Common myeloid progenitor, CD34-positive (primary cell): ENCODE results near the gene EIF4A3.

ENCODE experiments used
- CTCF ChIA-PET: fragments of 350-600 bp; sonication (Branson Sonifier 250); formaldehyde crosslinking; loops from one replicate; lab custom pipeline; 2021; ENCODE audit warnings: antibody characterized with exemption; lab: Charles Lee
- POLR2A ChIA-PET: fragments of 350-600 bp; sonication (Branson Sonifier 250); formaldehyde crosslinking; loops from one replicate; lab custom pipeline; 2021; ENCODE audit warnings: antibody characterized with exemption; lab: Charles Lee
- DNase-seq, 3 donors: peaks; one replicate each; pipeline versions ENCODE4 v3.0.0 to v3.0.0-alpha.2; 2013
- H3K27ac ChIP-seq, 2 experiments: 1 replicate in 1 of 2; 2 replicates in 1 of 2; pipeline ENCODE4 v1.7.0; 2013; ENCODE audit warnings: inconsistent platforms in 2 of 2, low read length in 2 of 2, mild to moderate bottlenecking in 2 of 2, low read depth in 1 of 2, moderate library complexity in 1 of 2; ENCODE audit not compliant: severe bottlenecking in 2 of 2, insufficient read depth in 1 of 2, poor library complexity in 1 of 2
- H3K27me3 ChIP-seq, 5 experiments: replicated peaks in 2 of 5; 1 replicate in 3 of 5; 2 replicates in 2 of 5; pipeline versions ENCODE4 v1.6.1 to v1.7.0; 2013; ENCODE audit warnings: low read length in 4 of 5, mild to moderate bottlenecking in 2 of 5, moderate library complexity in 2 of 5, inconsistent platforms in 1 of 5; ENCODE audit not compliant: insufficient read depth in 5 of 5, control insufficient read depth in 4 of 5
- H3K36me3 ChIP-seq, 4 experiments: 1 replicate in 2 of 4; 2 replicates in 2 of 4; pipeline versions ENCODE4 v1.6.1 to v1.7.0; 2013; ENCODE audit warnings: low read length in 3 of 4, control low read depth in 1 of 4, mild to moderate bottlenecking in 1 of 4; ENCODE audit not compliant: control insufficient read depth in 4 of 4, insufficient read depth in 4 of 4
- H3K4me1 ChIP-seq, 4 experiments: 1 replicate in 3 of 4; 2 replicates in 1 of 4; pipeline versions ENCODE4 v1.6.1 to v1.7.1; 2013; ENCODE audit warnings: low read length in 3 of 4, mild to moderate bottlenecking in 3 of 4, control low read depth in 1 of 4, inconsistent platforms in 1 of 4, moderate library complexity in 1 of 4; ENCODE audit not compliant: control insufficient read depth in 4 of 4, insufficient read depth in 4 of 4; ENCODE audit errors: control extremely low read depth in 1 of 4
- H3K4me3 ChIP-seq, 7 experiments: 1 replicate in 4 of 7; 2 replicates in 3 of 7; pipeline versions ENCODE4 v1.5.1 to v1.7.0; 2013; ENCODE audit warnings: mild to moderate bottlenecking in 7 of 7, low read length in 6 of 7, moderate library complexity in 6 of 7, inconsistent platforms in 2 of 7, low read depth in 2 of 7, control low read depth in 1 of 7; ENCODE audit not compliant: insufficient read depth in 4 of 7, control insufficient read depth in 1 of 7; ENCODE audit errors: extremely low read depth in 1 of 7
- H3K9me3 ChIP-seq, 5 experiments: 1 replicate in 4 of 5; 2 replicates in 1 of 5; pipeline versions ENCODE4 v1.6.1 to v1.7.1; 2013; ENCODE audit warnings: low read length in 4 of 5, mild to moderate bottlenecking in 2 of 5, inconsistent platforms in 1 of 5, low read depth in 1 of 5, moderate library complexity in 1 of 5; ENCODE audit not compliant: control insufficient read depth in 4 of 5, insufficient read depth in 2 of 5; ENCODE audit errors: control extremely low read depth in 1 of 5
- WGBS: methylation state at CpG from one replicate; pipeline ENCODE4 v1.1.5; 2013; ENCODE audit not compliant: insufficient coverage; 5-methylcytosine and 5-hydroxymethylcytosine counted together

Gene EIF4A3

GRCh38 chr17:80182845-80183223 is 35.9 kb upstream of the EIF4A3 start:
- no peaks in the 10 kb centered on the region for H3K4me1 ChIP-seq
- CTCF ChIA-PET = no interaction called here
- H3K4me3 ChIP-seq = no peak overlapping the region
- H3K36me3 ChIP-seq = no peaks in the 10 kb centered on the region
- POLR2A ChIA-PET = interaction anchor here (0.5 kb wide), 1 partner anchor 16 kb away, joined by 3 read pairs; no protein-coding TSS in a partner anchor
- no peak for DNase-seq
- peaks cover 0 to 14% (median 2%) of the 10 kb centered on the region in 5 experiments for H3K27me3 ChIP-seq
- no peak overlapping the region for H3K27ac ChIP-seq
- 95% methylated on average over 8 of the region's 12 CpGs for WGBS
- H3K9me3 ChIP-seq = no peaks in the 10 kb centered on the region

GRCh38 chr17:80182118-80182844 is 35.4 kb upstream of the EIF4A3 start:
- Histone ChIP-seq H3K27ac (no peak overlapping the region), H3K4me3 (no peak overlapping the region), H3K9me3 (no peaks in the 10 kb centered on the region), H3K4me1 (no peaks in the 10 kb centered on the region), H3K27me3 (peaks cover 0 to 14% (median 2%) of the 10 kb centered on the region in 5 experiments), H3K36me3 (no peaks in the 10 kb centered on the region)
- CTCF ChIA-PET = no interaction called here
- DNase-seq = no peak
- WGBS = 95% methylated on average over 27 of the region's 30 CpGs
- POLR2A ChIA-PET = interaction anchor here (0.5 kb wide), 1 partner anchor 15 kb away, joined by 3 read pairs; no protein-coding TSS in a partner anchor

GRCh38 chr17:80181431-80181830 is 34.5 kb upstream of the EIF4A3 start:
- H3K36me3 ChIP-seq = no peaks in the 10 kb centered on the region
- POLR2A ChIA-PET = no interaction called here

GRCh38 chr17:80180192-80180591 is 33.3 kb upstream of the EIF4A3 start:
- H3K4me3 ChIP-seq = no peak overlapping the region
- no peaks in the 10 kb centered on the region for H3K36me3 ChIP-seq
- no peak for DNase-seq
- CTCF ChIA-PET = no interaction called here
- no peak overlapping the region for H3K27ac ChIP-seq
- H3K9me3 ChIP-seq = no peaks in the 10 kb centered on the region
- H3K27me3 ChIP-seq = peaks cover 0 to 14% (median 3%) of the 10 kb centered on the region in 5 experiments
- POLR2A ChIA-PET = no interaction called here
- no peaks in the 10 kb centered on the region for H3K4me1 ChIP-seq
- 92% methylated on average over 14 of the region's 14 CpGs for WGBS

More at GRCh38 chr17:80181431-80181830, 34.5 kb upstream of the EIF4A3 start:
- no peak for DNase-seq
- WGBS = 91% methylated on average over 12 of the region's 17 CpGs
- no peak overlapping the region for H3K4me3 ChIP-seq
- CTCF ChIA-PET = no interaction called here
- H3K27me3 ChIP-seq = peaks cover 0 to 14% (median 3%) of the 10 kb centered on the region in 5 experiments
- no peak overlapping the region for H3K27ac ChIP-seq
- H3K4me1 ChIP-seq = no peaks in the 10 kb centered on the region
- H3K9me3 ChIP-seq = no peaks in the 10 kb centered on the region

GRCh38 chr17:80177986-80178595 is 31.2 kb upstream of the EIF4A3 start:
- peaks cover 0 to 14% (median 3%) of the 10 kb centered on the region in 5 experiments for H3K27me3 ChIP-seq
- H3K9me3 ChIP-seq = no peaks in the 10 kb centered on the region
- CTCF ChIA-PET = interaction anchor here (0.6 to 3.3 kb wide), 2 partner anchors 17 to 192 kb away, joined by 3 to 8 read pairs; no protein-coding TSS in a partner anchor
- H3K4me1 ChIP-seq = no peaks in the 10 kb centered on the region
- POLR2A ChIA-PET = no interaction called here
- no peak for DNase-seq
- 84% methylated on average over 17 of the region's 21 CpGs for WGBS
- no peaks in the 10 kb centered on the region for H3K36me3 ChIP-seq
- no peak overlapping the region for H3K27ac ChIP-seq
- no peak overlapping the region for H3K4me3 ChIP-seq

- ChIA-PET CTCF (interaction anchor here (0.7 to 3.3 kb wide), 3 partner anchors 8 to 19 kb away, joined by 3 to 8 read pairs (median 3); no protein-coding TSS in a partner anchor), POLR2A (no interaction called here)
- WGBS = 98% methylated on average over 11 of the region's 11 CpGs
Observed at GRCh38 chr17:80176757-80177156, 29.8 kb upstream of the EIF4A3 start.

GRCh38 chr17:80173916-80174315 is 27.0 kb upstream of the EIF4A3 start:
- 100% methylated on average over 1 of the region's 6 CpGs for WGBS
- no peak overlapping the region for H3K4me3 ChIP-seq
- no peaks in the 10 kb centered on the region for H3K4me1 ChIP-seq
- peaks cover 0 to 6% (median 3%) of the 10 kb centered on the region in 5 experiments for H3K27me3 ChIP-seq
- no peaks in the 10 kb centered on the region for H3K36me3 ChIP-seq
- ChIA-PET CTCF (interaction anchor here (1.4 kb wide), 1 partner anchor 16 kb away, joined by 4 read pairs; no protein-coding TSS in a partner anchor), POLR2A (no interaction called here)
- H3K27ac ChIP-seq = no peak overlapping the region
- no peak for DNase-seq
- H3K9me3 ChIP-seq = no peaks in the 10 kb centered on the region

More at GRCh38 chr17:80176757-80177156, 29.8 kb upstream of the EIF4A3 start:
- no peaks in the 10 kb centered on the region for H3K9me3 ChIP-seq
- peaks cover 0 to 14% (median 3%) of the 10 kb centered on the region in 5 experiments for H3K27me3 ChIP-seq
- no peak overlapping the region for H3K27ac ChIP-seq
- no peak for DNase-seq
- H3K36me3 ChIP-seq = no peaks in the 10 kb centered on the region
- no peaks in the 10 kb centered on the region for H3K4me1 ChIP-seq
- no peak overlapping the region for H3K4me3 ChIP-seq
